ENCODE data around the gene PCDH7.

The PCDH7 gene

GRCh38 chr4:30744957-30745640 lies 24.9 kb downstream of the PCDH7 start:
- Histone ChIP-seq H3K4ac (ENCODE audit: low read depth in 1 of 2, low read length in 2 of 2) (no peak overlapping the region), H2AFZ (ENCODE audit: low read depth, low read length) (no peak overlapping the region), H3K36me3 (ENCODE audit: control insufficient read depth in 1 of 2, insufficient read depth in 2 of 2, low read depth in 1 of 2, low read length in 2 of 2) (no peaks in the 10 kb centered on the region), H3K4me3 (ENCODE audit: insufficient read depth in 1 of 2, low read depth in 1 of 2, low read length in 2 of 2) (no peak overlapping the region), H3K23ac (ENCODE audit: low read length in 2 of 2) (no peak overlapping the region), H3K14ac (ENCODE audit: low read length in 2 of 2) (no peak overlapping the region), H3K18ac (ENCODE audit: low read depth in 1 of 2, low read length in 2 of 2) (no peak overlapping the region), H3K4me2 (ENCODE audit: low read length, poor library complexity, severe bottlenecking) (no peak overlapping the region), H2BK15ac (ENCODE audit: low read depth, poor library complexity, severe bottlenecking) (no peak overlapping the region), H3K27me3 (ENCODE audit: control insufficient read depth in 1 of 2, insufficient read depth in 1 of 2, low read length in 2 of 2) (no peaks in the 10 kb centered on the region), H4K91ac (ENCODE audit: low read length) (no peak overlapping the region), H2AK5ac (ENCODE audit: low read length, severe bottlenecking) (no peak overlapping the region), H3K9me3 (ENCODE audit: control insufficient read depth, low read length) (no peaks in the 10 kb centered on the region), H4K8ac (ENCODE audit: low read length) (no peak overlapping the region), H2BK5ac (ENCODE audit: low read depth, low read length, poor library complexity, severe bottlenecking) (no peak overlapping the region), H3K9ac (ENCODE audit: low read length) (no peak overlapping the region), H3K27ac (ENCODE audit: low read length, poor library complexity, severe bottlenecking) (no peak overlapping the region), H2BK12ac (ENCODE audit: low read length in 2 of 2) (no peak overlapping the region), H2BK120ac (ENCODE audit: low read depth, low read length) (no peak overlapping the region), H3K79me1 (replicated peaks; ENCODE audit: low read length, poor library complexity, severe bottlenecking) (no peaks in the 10 kb centered on the region), H3K4me1 (ENCODE audit: control insufficient read depth, insufficient read depth, low read depth, low read length) (no peaks in the 10 kb centered on the region)
- DNase-seq, result no peak
- WGBS, result 25% methylated on average over 1 of the region's 4 CpGs

- no peaks in the 10 kb centered on the region for H3K79me1 ChIP-seq (replicated peaks; ENCODE audit: low read length, poor library complexity, severe bottlenecking)
- H3K36me3 ChIP-seq (ENCODE audit: control insufficient read depth in 1 of 2, insufficient read depth in 2 of 2, low read depth in 1 of 2, low read length in 2 of 2), result no peaks in the 10 kb centered on the region
- no CpG with 5 or more reads among the region's 1 CpG for WGBS
- no peak overlapping the region for H3K4ac ChIP-seq (ENCODE audit: low read depth in 1 of 2, low read length in 2 of 2)
- no peak overlapping the region for H2BK12ac ChIP-seq (ENCODE audit: low read length in 2 of 2)
- H4K8ac ChIP-seq (ENCODE audit: low read length), result no peak overlapping the region
- no peak overlapping the region for H3K9ac ChIP-seq (ENCODE audit: low read length)
- H3K4me3 ChIP-seq (ENCODE audit: insufficient read depth in 1 of 2, low read depth in 1 of 2, low read length in 2 of 2), result no peak overlapping the region
- H3K23ac ChIP-seq (ENCODE audit: low read length in 2 of 2), result no peak overlapping the region
- H2AK5ac ChIP-seq (ENCODE audit: low read length, severe bottlenecking), result no peak overlapping the region
- H2BK120ac ChIP-seq (ENCODE audit: low read depth, low read length), result no peak overlapping the region
- no peak for DNase-seq
- no peaks in the 10 kb centered on the region for H3K9me3 ChIP-seq (ENCODE audit: control insufficient read depth, low read length)
- H4K91ac ChIP-seq (ENCODE audit: low read length), result no peak overlapping the region
- no peaks in the 10 kb centered on the region for H3K27me3 ChIP-seq (ENCODE audit: control insufficient read depth in 1 of 2, insufficient read depth in 1 of 2, low read length in 2 of 2)
- no peak overlapping the region for H3K4me2 ChIP-seq (ENCODE audit: low read length, poor library complexity, severe bottlenecking)
- H3K4me1 ChIP-seq (ENCODE audit: control insufficient read depth, insufficient read depth, low read depth, low read length), result no peaks in the 10 kb centered on the region
- no peak overlapping the region for H3K27ac ChIP-seq (ENCODE audit: low read length, poor library complexity, severe bottlenecking)
- no peak overlapping the region for H2AFZ ChIP-seq (ENCODE audit: low read depth, low read length)
- no peak overlapping the region for H2BK15ac ChIP-seq (ENCODE audit: low read depth, poor library complexity, severe bottlenecking)
- H2BK5ac ChIP-seq (ENCODE audit: low read depth, low read length, poor library complexity, severe bottlenecking), result no peak overlapping the region
- no peak overlapping the region for H3K18ac ChIP-seq (ENCODE audit: low read depth in 1 of 2, low read length in 2 of 2)
- H3K14ac ChIP-seq (ENCODE audit: low read length in 2 of 2), result no peak overlapping the region
These were observed 26.6 kb downstream of the PCDH7 start for GRCh38 chr4:30746735-30747134.

- Histone ChIP-seq H3K9ac (ENCODE audit: low read length) (no peak overlapping the region), H2BK12ac (ENCODE audit: low read length in 2 of 2) (no peak overlapping the region), H3K9me3 (ENCODE audit: control insufficient read depth, low read length) (no peaks in the 10 kb centered on the region), H3K14ac (ENCODE audit: low read length in 2 of 2) (no peak overlapping the region), H2BK15ac (ENCODE audit: low read depth, poor library complexity, severe bottlenecking) (no peak overlapping the region), H3K4me2 (ENCODE audit: low read length, poor library complexity, severe bottlenecking) (no peak overlapping the region), H3K36me3 (ENCODE audit: control insufficient read depth in 1 of 2, insufficient read depth in 2 of 2, low read depth in 1 of 2, low read length in 2 of 2) (no peaks in the 10 kb centered on the region), H4K91ac (ENCODE audit: low read length) (no peak overlapping the region), H3K18ac (ENCODE audit: low read depth in 1 of 2, low read length in 2 of 2) (no peak overlapping the region), H2BK5ac (ENCODE audit: low read depth, low read length, poor library complexity, severe bottlenecking) (no peak overlapping the region), H2AK5ac (ENCODE audit: low read length, severe bottlenecking) (no peak overlapping the region), H3K4ac (ENCODE audit: low read depth in 1 of 2, low read length in 2 of 2) (no peak overlapping the region), H2BK120ac (ENCODE audit: low read depth, low read length) (no peak overlapping the region), H4K8ac (ENCODE audit: low read length) (no peak overlapping the region), H3K4me3 (ENCODE audit: insufficient read depth in 1 of 2, low read depth in 1 of 2, low read length in 2 of 2) (no peak overlapping the region), H3K27me3 (ENCODE audit: control insufficient read depth in 1 of 2, insufficient read depth in 1 of 2, low read length in 2 of 2) (no peaks in the 10 kb centered on the region), H2AFZ (ENCODE audit: low read depth, low read length) (no peak overlapping the region), H3K4me1 (ENCODE audit: control insufficient read depth, insufficient read depth, low read depth, low read length) (no peaks in the 10 kb centered on the region), H3K27ac (ENCODE audit: low read length, poor library complexity, severe bottlenecking) (no peak overlapping the region), H3K79me1 (replicated peaks; ENCODE audit: low read length, poor library complexity, severe bottlenecking) (no peaks in the 10 kb centered on the region), H3K23ac (ENCODE audit: low read length in 2 of 2) (no peak overlapping the region)
- DNase-seq, result peak; percentile 54
- 23% methylated on average over 2 of the region's 3 CpGs for WGBS
These were observed 33.1 kb downstream of the PCDH7 start for GRCh38 chr4:30753316-30753715.

GRCh38 chr4:30754021-30754420 lies 33.9 kb downstream of the PCDH7 start:
- Histone ChIP-seq H2BK15ac (ENCODE audit: low read depth, poor library complexity, severe bottlenecking) (no peak overlapping the region), H3K4me3 (ENCODE audit: insufficient read depth in 1 of 2, low read depth in 1 of 2, low read length in 2 of 2) (no peak overlapping the region), H3K14ac (ENCODE audit: low read length in 2 of 2) (no peak overlapping the region), H2AK5ac (ENCODE audit: low read length, severe bottlenecking) (no peak overlapping the region), H3K4ac (ENCODE audit: low read depth in 1 of 2, low read length in 2 of 2) (no peak overlapping the region), H3K23ac (ENCODE audit: low read length in 2 of 2) (no peak overlapping the region), H2BK5ac (ENCODE audit: low read depth, low read length, poor library complexity, severe bottlenecking) (no peak overlapping the region), H2BK120ac (ENCODE audit: low read depth, low read length) (no peak overlapping the region), H4K91ac (ENCODE audit: low read length) (no peak overlapping the region), H3K9ac (ENCODE audit: low read length) (no peak overlapping the region), H3K27ac (ENCODE audit: low read length, poor library complexity, severe bottlenecking) (no peak overlapping the region), H3K79me1 (replicated peaks; ENCODE audit: low read length, poor library complexity, severe bottlenecking) (no peaks in the 10 kb centered on the region), H3K4me2 (ENCODE audit: low read length, poor library complexity, severe bottlenecking) (no peak overlapping the region), H2AFZ (ENCODE audit: low read depth, low read length) (no peak overlapping the region), H3K36me3 (ENCODE audit: control insufficient read depth in 1 of 2, insufficient read depth in 2 of 2, low read depth in 1 of 2, low read length in 2 of 2) (no peaks in the 10 kb centered on the region), H3K27me3 (ENCODE audit: control insufficient read depth in 1 of 2, insufficient read depth in 1 of 2, low read length in 2 of 2) (no peaks in the 10 kb centered on the region), H2BK12ac (ENCODE audit: low read length in 2 of 2) (no peak overlapping the region), H3K18ac (ENCODE audit: low read depth in 1 of 2, low read length in 2 of 2) (no peak overlapping the region), H3K4me1 (ENCODE audit: control insufficient read depth, insufficient read depth, low read depth, low read length) (no peaks in the 10 kb centered on the region), H3K9me3 (ENCODE audit: control insufficient read depth, low read length) (no peaks in the 10 kb centered on the region), H4K8ac (ENCODE audit: low read length) (no peak overlapping the region)
- WGBS, result 92% methylated on average over 2 of the region's 3 CpGs
- peak; percentile 62 for DNase-seq

Measured in mesenchymal stem cell (in vitro differentiated cells and primary cell).